GM21423 (cell line): ENCODE results near the gene NINL.
"Not testable (repeated sequence)": the region's sequence is repeated elsewhere in the genome, so short reads cannot be mapped to it uniquely, and the experiment has no call there.

Experiments
- ATAC-seq: cut with Tn5 transposase; IDR thresholded peaks from one replicate; pipeline ENCODE4 v1.9.1; 2021; ENCODE audit warnings: mild to moderate bottlenecking, moderate library complexity; ENCODE audit not compliant: unreplicated experiment

Gene NINL

DNA sequence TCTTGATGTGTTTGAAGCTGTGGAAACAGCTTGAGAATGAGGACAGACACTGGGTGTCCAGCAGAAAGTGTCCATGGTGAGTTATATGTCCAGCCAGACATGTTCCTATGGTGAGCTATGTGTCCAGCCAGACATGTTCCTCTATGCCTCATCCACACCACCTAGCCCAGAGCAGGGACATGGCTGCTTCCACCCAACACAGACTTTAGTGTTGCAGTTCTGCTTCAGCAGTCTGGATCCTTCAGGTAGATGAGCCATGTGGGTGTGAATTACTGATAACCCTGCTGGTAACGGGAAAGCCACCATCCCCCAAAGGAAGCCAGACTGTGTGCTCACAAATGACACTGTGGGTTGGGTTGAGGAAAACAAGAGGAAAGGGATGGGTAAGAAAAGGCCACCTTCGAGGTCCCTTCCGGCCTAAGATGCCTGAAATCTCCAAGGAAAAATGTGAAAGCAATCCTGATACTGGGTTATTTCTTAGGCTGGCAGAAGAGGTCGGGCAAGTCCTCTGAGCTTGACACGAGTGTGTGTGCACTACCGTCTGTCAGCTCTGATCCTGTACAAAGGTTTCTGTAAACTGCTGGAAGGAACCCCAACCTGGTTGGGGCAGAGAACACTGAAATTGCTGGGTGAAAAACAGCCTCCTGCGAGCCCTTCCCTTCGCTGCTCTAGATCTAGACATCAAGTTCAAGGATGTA is 77.8 kb downstream of the NINL start:
- no peak for ATAC-seq

DNA sequence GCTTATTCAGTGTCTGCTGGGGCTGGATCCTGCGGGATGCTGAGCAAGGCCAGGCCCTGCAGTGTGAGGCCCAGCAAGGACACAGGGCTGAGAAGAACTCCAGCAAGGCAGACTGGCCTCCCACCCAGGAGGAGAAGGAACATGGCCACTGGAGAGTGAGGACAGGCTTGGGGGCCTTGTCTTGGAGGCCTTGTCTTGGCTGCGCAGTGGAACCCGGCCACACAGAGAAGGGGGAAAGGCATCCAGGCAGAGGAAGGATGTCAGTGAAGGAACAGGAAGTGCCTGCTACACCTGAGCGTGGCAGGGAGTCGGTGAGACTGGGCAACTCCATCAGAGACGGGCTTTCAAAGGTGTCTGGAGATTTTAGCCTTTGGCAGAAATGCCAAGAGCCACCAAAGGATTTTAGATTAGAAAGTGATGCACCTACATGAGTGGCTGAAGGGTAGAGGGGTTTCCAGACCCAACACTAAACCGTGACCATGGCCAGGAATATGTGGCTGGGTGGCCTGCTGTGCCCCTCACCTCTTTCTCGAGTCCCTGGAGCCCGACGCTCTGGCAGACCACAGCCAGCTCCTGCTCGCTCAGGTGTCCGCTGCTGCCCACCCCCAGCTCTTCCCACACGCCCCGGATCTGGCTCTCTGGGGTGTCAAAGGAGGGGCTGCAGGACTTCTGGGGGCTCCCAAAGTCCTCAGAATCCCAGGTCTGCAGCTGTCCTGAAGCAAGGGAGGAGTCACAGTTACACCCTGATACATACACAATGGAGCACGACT is 80.8 kb downstream of the NINL start:
- ATAC-seq, result no peak

DNA sequence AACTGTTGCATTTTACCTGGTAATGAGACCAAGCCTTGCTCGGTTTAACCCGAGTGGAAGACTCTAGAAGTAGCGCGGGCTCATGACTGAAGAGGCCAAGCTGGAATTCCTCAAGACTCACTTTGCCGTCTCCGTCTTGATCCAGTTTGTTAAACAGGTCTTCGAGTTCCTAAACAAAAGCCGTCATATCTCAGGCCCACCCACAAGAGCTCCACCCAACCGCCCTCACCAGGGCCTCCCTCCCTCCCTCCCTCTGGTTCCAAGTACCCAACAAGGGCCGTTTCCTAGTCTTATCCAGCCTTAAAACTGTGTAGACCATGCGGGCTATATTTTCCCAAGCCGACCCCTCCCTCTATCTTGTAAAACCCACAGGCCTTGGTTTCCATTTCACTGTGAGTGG is 81.4 kb downstream of the NINL start:
- no peak for ATAC-seq

DNA sequence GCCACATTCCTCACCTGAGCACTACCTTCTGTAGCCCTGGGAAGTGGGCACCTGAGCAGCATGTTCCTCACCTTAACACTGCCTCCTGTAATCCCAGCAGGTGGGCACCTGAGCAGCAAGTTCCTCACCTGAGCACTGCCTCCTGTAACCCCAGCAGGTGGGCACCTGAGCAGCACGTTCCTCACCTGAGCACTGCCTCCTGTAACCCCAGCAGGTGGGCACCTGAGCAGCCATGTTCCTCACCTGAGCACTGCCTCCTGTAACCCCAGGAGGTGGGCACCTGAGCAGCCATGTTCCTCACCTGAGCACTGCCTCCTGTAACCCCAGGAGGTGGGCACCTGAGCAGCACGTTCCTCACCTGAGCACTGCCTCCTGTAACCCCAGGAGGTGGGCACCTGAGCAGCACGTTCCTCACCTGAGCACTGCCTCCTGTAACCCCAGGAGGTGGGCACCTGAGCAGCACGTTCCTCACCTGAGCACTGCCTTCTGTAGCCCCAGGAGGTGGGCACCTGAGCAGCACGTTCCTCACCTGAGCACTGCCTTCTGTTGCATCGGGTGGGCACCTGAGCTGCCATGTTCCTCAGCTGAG is 82.2 kb downstream of the NINL start:
- not testable (repeated sequence) for ATAC-seq

DNA sequence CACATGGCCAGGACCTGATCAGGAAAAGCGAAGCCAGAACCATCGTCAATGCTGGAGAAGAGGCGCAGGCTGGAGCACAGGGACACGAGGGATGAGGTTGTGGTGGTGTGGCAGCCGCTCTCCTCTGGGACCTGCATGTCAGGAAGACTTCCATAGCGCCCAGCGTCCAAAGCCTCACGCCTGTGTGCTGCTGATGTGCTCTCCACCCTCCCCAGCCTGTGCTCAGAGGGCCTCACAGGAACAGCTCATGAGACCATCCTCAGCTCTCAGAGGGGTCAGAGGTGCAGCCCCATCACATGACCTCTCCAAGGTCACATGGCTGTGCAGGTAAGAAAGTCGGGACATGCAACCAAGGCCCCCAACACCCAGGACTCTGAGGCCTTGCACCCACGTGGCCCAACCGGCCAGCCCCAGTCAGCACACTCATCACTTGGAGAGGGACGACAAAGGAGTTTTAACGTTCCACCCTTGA is 84.4 kb downstream of the NINL start:
- no peak for ATAC-seq

DNA sequence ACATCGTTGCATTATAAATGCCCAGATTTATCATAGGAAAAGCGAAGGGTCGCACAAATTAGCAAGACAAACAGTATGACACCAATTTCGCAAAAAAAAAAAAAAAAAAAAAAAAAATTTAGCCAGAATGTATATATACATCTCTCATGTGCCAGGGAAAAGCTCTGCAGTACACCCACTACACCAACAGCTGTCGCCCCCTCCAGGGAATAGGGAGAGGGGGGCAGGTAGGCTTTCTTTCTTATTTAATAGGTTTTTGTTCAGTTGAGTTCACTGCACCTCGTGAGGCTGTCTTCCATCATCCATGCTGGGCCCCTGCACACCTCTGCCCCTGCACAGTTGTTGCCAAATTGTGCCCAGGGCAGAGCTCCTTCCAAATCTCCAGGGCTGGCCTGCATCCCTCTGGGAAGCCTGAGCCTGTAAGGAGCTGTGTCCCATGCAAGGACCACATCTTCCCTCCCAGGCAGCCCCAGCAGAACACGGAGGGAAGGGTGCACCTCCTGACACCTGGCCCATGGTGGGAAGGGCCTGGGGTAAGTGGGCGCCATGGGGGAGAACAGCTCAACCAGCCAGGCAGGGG is 85.4 kb downstream of the NINL start:
- ATAC-seq, result no peak

DNA sequence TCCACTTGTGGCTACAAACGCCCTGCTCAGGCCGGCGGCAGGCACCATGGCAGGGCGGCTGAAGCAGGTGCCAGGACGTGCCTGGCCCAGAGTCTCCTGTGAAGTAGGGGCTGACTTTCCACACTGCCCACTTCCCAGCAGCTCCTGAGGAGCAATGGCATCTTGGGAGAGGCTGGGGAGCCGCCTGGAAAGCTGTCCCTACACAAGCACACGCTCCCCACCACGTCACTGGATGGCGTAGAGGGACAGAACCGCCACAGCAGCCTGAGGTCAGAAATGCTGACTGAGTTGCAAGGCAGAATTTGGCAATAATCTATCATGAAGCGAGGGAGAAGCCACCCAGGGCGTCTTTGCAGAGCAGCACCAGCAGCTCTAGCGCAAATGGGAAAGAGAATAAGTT is 86.3 kb downstream of the NINL start:
- no peak for ATAC-seq

DNA sequence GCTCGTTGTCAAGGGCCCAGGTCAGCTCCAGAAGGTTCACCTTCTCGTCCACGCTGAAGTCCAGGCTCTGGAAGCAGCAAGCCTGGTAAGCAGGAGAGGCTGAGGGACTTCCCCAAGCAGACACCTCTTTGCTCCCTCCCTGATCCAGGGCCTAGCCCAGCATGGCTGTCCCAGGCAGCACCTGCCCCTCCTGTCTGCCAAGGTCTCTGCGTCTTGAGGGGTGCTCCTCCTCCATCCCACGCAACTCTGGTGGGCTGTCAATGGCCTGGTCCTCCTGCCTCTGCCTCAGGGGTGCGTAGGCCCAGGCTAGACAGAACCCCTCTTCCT is 87.1 kb downstream of the NINL start:
- no peak for ATAC-seq

DNA sequence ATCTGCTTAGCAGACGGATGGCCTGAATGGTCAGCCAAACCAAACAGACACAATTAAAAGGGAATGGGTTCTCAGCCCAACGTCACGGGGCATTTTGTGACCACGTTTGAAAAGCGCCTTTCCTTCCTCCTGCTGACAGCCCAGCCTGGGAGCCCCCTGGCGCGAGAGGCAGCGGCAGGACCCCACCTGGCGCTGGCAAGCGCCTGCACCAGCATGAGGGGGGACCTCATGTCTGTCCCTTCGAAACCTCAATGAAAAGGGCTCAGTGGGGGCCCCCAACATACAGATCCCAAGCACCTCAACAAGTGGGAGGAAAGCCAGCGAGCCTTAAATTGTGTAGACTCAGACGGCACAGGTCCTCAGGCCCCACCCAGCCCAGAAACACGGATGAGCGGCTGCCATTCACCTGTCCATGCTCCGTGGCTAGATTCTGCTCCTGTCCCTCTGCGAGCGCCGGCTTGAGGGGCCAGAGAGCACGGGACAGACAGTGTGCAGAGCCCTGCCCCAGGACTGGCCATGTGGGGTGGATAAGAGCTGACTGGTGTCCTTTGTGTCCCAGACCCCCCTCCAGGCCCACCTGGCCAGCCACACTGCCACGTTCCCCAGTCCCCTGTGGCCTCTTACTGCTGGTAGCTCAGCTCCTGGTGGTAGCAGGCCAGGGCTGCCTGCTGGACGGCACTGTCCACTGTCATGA is 87.6 kb downstream of the NINL start:
- no peak for ATAC-seq

DNA sequence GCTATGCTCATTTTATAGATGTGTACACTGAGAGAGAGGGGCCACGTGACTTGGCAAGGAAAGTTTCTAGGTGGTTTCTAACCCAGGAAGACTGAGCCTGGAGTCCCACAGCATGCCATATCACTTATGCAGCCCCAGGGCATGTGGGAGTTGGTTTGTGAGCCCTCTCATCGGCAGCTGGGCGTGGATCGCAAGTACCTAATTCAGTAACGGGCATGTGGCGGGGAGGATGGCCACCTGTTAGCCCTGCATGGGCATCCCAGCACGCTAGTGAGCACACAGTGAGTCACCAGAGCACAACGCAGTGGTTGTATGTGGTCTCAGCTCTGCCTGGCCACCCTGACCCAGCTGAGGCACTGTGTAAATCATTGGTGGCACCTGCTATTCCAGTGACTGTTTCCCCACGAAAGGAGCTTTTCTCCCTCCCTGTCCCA is 88.3 kb downstream of the NINL start:
- no peak for ATAC-seq

DNA sequence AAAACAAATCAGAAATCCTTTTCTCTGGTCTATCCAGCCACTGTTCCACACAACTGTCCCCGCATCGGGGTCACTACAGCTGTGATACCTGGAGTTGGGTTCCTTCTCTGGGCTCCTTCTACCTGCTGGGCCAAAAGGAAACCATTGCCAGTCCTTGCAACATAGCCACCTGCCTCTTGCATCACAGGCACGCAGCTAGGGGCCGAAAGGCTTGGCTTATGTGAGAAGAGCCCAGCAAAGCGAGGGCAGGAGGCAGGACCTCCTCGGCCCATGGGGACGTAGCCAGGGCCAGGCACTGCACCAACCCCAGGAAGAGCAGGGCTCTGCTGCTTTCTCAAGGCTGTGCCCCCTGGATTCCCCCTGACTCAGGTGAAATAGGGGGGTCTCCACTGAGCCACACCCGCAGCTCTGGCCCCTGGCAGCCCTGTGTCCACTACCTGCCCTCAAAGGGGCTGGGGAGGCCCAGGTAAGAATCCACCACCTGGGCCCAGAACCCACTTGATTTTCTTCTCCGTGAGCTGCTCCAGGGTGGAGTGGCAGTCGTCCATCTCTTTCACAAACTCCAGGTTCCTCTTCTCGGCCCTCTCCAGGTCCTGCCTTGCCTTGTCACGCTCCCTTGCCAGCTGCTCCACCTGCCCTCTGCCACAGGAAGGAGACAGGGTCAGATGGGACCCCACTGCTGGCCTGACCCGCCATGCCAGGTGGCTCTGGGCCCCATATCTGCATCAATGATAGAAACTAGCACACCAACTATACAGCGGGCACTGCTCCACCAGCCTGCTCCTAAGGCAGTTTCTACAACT is 89.0 kb downstream of the NINL start:
- no peak for ATAC-seq

DNA sequence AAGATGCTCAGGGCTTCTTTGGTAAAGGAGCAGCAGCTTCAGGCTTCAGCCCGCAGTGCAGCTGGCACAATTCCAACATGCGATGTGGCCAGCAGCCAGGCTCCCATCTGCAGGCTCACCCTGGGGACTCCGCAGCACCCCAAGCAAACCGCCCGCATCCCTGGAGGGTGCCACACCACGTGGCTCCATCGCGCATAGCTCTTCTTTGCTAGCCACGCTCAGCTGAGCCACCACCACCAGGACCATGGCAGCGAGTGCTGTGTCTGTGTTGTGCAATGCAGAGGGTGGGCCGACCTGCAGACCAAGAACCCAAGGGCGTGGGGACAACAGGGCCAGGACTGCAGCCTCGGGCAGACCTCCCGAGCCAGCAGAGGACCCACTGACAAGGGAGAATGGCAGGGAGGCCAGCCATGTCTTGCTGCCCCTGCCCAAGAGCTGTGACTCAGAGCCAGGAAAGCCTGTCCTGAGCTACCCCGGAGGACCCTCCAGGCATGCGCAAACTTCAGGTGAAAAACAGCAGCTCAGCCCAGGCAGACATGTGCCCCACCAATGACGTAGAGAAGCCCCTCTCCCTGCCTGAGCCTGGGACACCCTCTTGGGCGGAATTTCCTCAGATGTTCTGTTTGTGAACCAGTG is 90.0 kb downstream of the NINL start:
- no peak for ATAC-seq

DNA sequence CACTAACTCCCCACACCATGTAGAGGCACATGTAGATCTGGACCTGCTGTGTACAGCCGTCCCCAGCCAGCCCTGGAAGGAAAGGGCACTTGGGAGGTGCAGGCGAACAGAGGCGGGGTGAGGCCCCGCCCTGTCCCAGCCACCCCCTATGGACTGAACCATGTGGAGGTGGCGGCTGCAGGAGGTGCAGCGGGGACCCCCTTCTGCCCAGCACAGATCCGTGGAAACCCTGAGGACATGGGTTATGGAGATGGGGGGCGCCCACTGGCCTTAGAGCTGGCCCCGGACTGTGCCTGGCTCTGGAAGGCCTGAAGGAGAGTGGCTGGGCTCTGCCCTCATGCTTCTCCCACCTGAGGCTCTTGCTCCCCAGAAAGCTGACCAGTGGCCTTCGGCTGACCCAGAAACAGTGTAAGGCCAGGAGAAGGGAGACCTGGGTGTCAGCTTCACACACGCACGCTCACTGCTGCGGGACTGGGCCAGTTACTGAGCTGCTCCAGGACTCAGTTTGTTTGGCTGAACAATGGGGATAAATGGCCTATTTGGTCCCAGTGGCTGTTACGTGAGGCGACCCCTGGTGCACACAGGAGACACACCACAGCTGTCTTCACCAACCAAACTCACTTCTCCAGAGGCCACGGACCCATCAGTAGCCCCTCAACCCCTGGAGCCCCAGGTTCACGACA is 90.7 kb downstream of the NINL start:
- ATAC-seq, result no peak

DNA sequence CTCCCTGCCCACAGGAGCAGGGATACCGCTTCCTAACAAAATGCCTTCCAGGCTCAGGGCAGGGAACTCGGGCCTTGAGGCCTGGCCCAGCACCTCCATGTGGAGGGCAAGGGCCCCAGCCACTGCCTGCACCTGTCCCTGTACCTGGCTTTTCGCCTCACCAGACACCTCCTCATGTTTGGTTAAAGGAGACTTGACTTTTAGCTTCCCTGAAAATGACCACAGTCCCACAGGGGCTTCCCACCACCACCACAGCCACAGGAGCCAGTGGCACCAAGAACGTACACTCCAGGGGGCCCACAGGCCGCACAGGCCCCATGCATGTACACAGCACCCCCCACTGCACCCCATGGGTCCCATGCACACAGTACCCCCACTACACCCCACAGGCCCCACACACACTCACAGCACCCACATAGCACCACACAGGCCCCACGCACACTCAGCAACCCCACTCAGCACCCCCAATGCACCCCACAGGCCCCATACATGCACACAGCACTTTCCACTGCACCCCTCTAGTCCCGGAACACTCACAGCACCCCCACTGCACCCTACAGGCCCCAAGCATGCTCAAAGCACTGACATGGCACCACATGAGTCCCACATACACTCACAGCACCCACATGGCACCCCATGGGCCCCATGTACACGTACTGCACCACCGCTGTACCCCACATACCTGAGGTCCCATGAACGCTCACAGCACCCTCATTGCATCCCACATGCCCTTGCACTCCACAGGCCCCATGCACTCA is 91.4 kb downstream of the NINL start:
- no peak for ATAC-seq

DNA sequence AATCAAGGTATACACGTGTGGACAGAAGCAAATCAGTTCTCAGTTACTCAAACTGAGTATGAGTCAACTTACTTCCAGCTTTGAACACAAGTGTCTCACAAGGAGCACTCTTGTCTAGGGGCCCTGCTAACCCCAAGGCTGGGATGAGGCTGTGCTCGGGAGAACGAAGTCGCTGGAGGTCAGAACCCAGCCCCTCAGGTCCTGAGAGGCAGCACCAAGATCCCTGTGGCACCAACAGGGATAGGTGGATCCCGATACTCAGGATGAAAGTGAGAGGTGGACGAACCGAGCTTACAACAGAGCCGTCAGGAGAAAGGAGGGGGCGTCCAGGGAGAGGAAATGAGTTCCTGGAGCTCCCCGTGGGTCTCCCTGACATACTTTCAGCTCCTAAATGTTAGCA is 92.2 kb downstream of the NINL start:
- no peak for ATAC-seq

DNA sequence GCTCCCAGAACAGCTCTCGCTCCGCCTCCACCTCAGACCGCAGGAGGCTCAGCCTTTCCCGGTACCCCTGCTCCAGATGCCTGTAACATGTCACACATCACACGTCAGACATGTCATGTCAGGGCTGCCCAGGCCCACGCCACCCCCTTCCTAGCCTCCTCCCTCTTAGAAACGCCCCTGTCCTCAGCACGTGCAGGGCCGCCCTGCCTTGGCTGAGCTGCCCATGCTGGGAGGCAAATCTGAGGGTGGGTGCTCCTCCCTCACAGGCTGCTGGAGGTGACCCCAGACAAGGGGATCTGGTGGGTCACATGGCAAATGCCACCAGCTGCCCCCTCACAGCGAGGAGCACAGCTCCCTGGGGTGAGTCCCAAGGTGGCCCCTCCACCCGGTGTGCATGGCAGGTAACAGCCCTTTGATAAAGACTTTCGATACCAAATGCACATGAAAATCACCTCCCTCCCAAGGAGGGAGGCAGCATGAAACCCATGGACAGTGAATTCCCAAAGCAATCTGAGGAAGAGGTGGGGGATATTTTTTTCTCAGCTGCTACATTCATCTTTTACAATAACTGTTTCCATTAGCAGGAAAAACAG is 93.8 kb downstream of the NINL start:
- ATAC-seq, result no peak

DNA sequence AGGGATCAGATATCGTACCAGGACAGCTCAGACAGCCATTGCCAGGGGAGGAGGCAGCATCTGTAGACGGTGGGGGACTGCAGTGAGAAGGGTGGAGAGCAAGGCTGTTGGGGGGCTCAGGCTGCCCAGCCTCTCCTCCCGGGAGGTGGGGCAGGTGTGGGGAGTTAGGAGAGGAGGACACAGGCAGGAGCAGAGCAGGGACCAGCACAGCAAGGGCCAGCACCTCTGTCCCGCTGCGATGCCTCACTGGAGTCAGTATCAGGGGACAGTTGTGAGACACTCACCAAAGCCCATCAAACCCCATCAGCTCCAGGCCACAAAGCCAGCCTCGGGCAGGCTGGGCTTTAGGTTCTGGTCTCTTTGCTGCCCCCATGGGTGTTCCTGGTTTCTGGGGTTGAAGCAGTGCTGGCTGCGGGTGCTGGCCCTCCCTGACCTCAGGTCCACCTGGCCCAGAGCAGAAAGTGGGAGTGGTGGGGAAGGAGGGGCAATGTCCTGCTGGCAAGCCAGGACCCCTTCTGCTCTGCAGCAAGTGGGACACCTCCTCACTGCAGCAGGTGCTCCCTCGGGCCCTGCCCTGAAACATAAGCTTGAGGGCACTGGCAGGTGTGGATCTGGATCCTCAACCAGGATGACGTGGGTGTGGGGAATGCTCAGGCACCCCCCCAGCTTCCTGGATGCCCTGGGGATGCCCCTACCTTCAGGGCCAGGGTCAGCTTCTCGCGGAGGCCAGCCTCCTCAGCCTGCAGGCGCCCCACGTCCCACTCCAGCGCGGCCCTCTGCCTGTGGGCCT is 94.5 kb downstream of the NINL start:
- no peak for ATAC-seq
